Measurements from ENCODE around the gene CTBP2. TPM values are rescaled to one million over a fixed set of nuclear protein-coding genes. Genes with fewer than 3 reads are reported as not detected.

CTBP2 gene
- total RNA-seq, 6 experiments from 2014 or later, result 3.2 to 8.2 (median 5.4) TPM

DNA sequence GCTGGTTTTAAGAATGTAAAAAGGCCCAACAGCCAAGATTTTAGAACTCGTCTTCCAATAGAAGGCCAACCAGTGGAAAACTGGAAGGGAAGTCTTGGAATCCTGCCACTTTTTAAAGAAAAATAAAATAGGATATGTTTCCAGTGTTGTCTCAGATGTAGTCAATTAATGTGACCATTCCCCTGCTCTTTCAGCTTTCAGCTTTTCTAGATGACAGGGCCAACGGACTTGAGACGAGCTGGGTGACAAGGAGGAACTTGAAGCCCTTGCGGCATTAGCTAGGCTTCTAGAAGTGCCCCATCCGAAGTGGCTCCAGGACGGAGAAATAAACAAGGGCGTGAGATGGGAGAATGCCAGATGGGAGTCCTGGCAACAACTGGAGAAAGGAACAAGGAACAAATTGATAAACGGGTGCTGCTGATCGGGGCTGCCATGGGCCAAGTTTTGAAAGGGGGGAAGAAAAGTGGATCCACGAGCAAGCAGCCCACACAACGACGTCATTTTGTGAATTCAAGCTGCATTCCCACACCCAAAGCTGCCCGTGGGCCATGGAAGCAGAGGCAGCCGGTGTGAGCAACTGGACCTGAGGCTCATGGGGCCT is 42.3 kb downstream of the CTBP2 start:
- ATAC-seq (no peak), DNase-seq (no peak)
- no peak overlapping the region for H3K4me3 ChIP-seq
- no peaks in the 10 kb centered on the region for H3K4me1 ChIP-seq
- TF ChIP-seq POLR2A (IDR thresholded peaks at IDR 0.05), result no peak
- intact Hi-C loops (cut with DNase I), result no loop called here
- no peaks in the 10 kb centered on the region for H3K9me3 ChIP-seq
- WGBS (ENCODE audit: insufficient coverage, low coverage, low lambda C conversion rate, missing lambda C conversion rate), result 47% methylated on average over 13 of the region's 14 CpGs
- no peaks in the 10 kb centered on the region for H3K36me3 ChIP-seq
- H3K27me3 ChIP-seq, result no peaks in the 10 kb centered on the region
- H3K27ac ChIP-seq, result no peak overlapping the region

- intact Hi-C loops (cut with DNase I), result no loop called here
- Histone ChIP-seq H3K27ac (no peak overlapping the region), H3K4me1 (no peaks in the 10 kb centered on the region), H3K4me3 (no peak overlapping the region), H3K9me3 (no peaks in the 10 kb centered on the region), H3K36me3 (no peaks in the 10 kb centered on the region), H3K27me3 (no peaks in the 10 kb centered on the region)
- 7% methylated on average over 2 of the region's 18 CpGs for WGBS (ENCODE audit: insufficient coverage, low coverage, low lambda C conversion rate, missing lambda C conversion rate)
- TF ChIP-seq POLR2A (IDR thresholded peaks at IDR 0.05) (no peak), CTCF (IDR thresholded peaks at IDR 0.05) (no peak)
- DNase-seq, result no peak
- ATAC-seq, result no peak
Observed at GRCh38 chr10:125116652-125117310, 43.6 kb downstream of the CTBP2 start.

GRCh38 chr10:125116041-125116649 is 44.2 kb downstream of the CTBP2 start:
- Histone ChIP-seq H3K27me3 (no peaks in the 10 kb centered on the region), H3K27ac (no peak overlapping the region), H3K4me1 (no peaks in the 10 kb centered on the region), H3K9me3 (no peaks in the 10 kb centered on the region), H3K36me3 (no peaks in the 10 kb centered on the region), H3K4me3 (no peak overlapping the region)
- no CpG with 5 or more reads among the region's 16 CpGs for WGBS (ENCODE audit: insufficient coverage, low coverage, low lambda C conversion rate, missing lambda C conversion rate)
- DNase-seq, result no peak
- intact Hi-C loops (cut with DNase I), result no loop called here
- TF ChIP-seq CTCF (IDR thresholded peaks at IDR 0.05), result no peak
- no peak for TF ChIP-seq POLR2A (IDR thresholded peaks at IDR 0.05)
- no peak for ATAC-seq

DNA sequence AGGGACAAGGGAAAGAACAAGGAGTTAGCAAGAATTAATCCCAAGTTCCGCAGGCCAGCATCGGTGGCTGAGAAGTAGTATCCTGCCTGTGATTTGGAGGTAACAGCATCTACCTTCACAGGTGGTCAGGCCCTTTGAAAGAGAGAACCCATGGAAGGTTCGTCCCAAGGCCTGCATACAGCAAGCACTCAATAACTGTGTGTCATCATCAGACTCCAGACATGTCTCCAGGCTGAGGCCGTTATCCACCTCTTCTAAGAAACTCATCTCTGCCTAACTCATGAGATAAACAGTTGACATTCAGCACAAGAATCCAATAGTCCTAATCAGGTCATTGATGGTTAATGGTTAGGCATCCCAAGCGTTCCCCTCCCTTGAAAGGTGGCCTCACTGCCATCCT is 45.0 kb downstream of the CTBP2 start:
- H3K27me3 ChIP-seq, result no peaks in the 10 kb centered on the region
- no peak overlapping the region for H3K4me3 ChIP-seq
- intact Hi-C loops (cut with DNase I), result no loop called here
- TF ChIP-seq CTCF (IDR thresholded peaks at IDR 0.05) (no peak), POLR2A (IDR thresholded peaks at IDR 0.05) (no peak)
- WGBS (ENCODE audit: insufficient coverage, low coverage, low lambda C conversion rate, missing lambda C conversion rate), result 66% methylated on average over 3 of the region's 5 CpGs
- H3K36me3 ChIP-seq, result no peaks in the 10 kb centered on the region
- H3K9me3 ChIP-seq, result no peaks in the 10 kb centered on the region
- no peaks in the 10 kb centered on the region for H3K4me1 ChIP-seq
- H3K27ac ChIP-seq, result no peak overlapping the region
- no peak for DNase-seq
- ATAC-seq, result no peak

DNA sequence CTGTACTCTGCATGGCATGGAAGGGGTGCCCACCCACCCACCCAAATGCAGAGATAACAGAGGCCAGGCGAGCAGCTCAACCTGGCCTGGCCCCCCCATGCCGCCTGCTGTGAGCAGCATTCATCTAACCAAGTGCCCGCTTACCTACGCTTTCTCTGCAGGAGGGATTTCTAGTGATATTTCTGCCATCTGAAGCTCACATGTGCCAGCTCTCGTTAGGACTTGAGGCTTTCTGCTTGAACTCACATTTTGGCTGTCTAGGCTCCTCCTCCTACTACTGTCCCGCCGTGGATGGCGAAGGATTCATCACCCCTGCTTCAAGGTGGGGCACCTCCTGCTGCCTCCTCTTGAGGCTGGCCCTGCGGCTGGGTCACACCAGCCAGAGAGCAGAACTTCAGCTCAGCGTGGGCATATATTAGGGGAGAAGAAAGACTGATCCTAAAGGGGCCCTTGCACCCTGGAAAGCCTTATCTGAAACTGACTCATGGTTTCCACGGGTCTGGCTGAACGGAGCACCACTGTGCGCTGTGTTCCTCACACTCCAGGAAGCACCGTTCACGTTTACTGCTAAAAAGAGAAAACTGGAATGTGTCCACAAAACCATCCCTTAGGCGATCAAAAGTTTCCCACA is 45.5 kb downstream of the CTBP2 start:
- WGBS (ENCODE audit: insufficient coverage, low coverage, low lambda C conversion rate, missing lambda C conversion rate), result 57% methylated on average over 9 of the region's 16 CpGs
- Histone ChIP-seq H3K36me3 (no peaks in the 10 kb centered on the region), H3K27ac (no peak overlapping the region), H3K27me3 (no peaks in the 10 kb centered on the region), H3K4me1 (no peaks in the 10 kb centered on the region), H3K4me3 (no peak overlapping the region), H3K9me3 (no peaks in the 10 kb centered on the region)
- ATAC-seq (peak in 1 of 4 donors; percentile 38), DNase-seq (no peak)
- no peak for TF ChIP-seq POLR2A (IDR thresholded peaks at IDR 0.05)
- intact Hi-C loops (cut with DNase I), result no loop called here

All from right lobe of liver (tissue), 6 donors.